ENCODE measurements around the gene TUB.

DNA sequence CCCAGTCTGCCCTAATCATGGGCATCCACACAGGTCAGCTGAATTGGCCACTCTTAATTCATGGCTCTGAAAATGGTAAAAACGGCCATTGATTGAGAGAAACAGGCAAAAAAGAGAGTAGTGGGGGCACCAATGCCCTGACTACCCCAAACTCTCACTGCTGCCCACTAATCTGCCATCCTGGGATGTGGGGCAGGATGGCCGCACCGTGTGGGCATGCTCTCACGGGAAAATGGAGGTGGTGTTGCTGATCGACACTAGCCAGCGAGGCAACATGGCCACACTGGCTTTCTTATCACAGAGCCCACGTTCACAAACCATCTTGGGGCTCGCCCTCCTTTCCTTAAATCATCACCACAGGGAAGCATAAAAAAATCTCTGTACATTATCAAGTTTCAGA is 11.2 kb upstream of the TUB start:
- TF ChIP-seq ASH2L (IDR thresholded peaks at IDR 0.05; ENCODE audit: insufficient read length, low read depth, low read length), result no peak
- TF ChIP-seq, protein P1, sequence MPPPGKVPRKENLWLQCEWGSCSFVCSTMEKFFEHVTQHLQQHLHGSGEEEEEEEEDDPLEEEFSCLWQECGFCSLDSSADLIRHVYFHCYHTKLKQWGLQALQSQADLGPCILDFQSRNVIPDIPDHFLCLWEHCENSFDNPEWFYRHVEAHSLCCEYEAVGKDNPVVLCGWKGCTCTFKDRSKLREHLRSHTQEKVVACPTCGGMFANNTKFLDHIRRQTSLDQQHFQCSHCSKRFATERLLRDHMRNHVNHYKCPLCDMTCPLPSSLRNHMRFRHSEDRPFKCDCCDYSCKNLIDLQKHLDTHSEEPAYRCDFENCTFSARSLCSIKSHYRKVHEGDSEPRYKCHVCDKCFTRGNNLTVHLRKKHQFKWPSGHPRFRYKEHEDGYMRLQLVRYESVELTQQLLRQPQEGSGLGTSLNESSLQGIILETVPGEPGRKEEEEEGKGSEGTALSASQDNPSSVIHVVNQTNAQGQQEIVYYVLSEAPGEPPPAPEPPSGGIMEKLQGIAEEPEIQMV (CRISPR knock-in tag; IDR thresholded peaks at IDR 0.05; ENCODE audit: low read depth), result no peak

Data from HepG2 (cell line).